Osteoblast (primary cell): ENCODE results near the gene PIK3R6. TPM values are rescaled to one million over a fixed set of nuclear protein-coding genes. Genes with fewer than 3 reads are reported as not detected.

Source experiments
- DNase-seq: peaks from one replicate; pipeline ENCODE4 v3.0.0; 2011; ENCODE audit warnings: low spot score, mixed read lengths; ENCODE audit not compliant: insufficient read length; ENCODE audit errors: missing footprints
- H2AFZ ChIP-seq: 2 replicates; pipeline ENCODE4 v1.6.0; 2011; ENCODE audit warnings: mild to moderate bottlenecking, low read length
- H3K27ac ChIP-seq: 2 replicates; pipeline ENCODE4 v1.5.1; 2011; ENCODE audit warnings: mild to moderate bottlenecking, low read depth, low read length, moderate library complexity
- H3K27me3 ChIP-seq: 2 replicates; pipeline ENCODE4 v1.6.0; 2012; ENCODE audit warnings: mild to moderate bottlenecking, control low read depth, inconsistent platforms, low read length, moderate library complexity; ENCODE audit not compliant: insufficient read depth
- H3K36me3 ChIP-seq: 2 replicates; pipeline ENCODE4 v1.5.1; 2011; ENCODE audit warnings: mild to moderate bottlenecking, low read length, control low read depth, moderate library complexity; ENCODE audit not compliant: insufficient read depth
- H3K4me1 ChIP-seq: 2 replicates; pipeline ENCODE4 v1.5.1; 2011; ENCODE audit warnings: mild to moderate bottlenecking, low read length, control low read depth, moderate library complexity; ENCODE audit not compliant: insufficient read depth
- H3K4me2 ChIP-seq: 2 replicates; pipeline ENCODE4 v1.6.0; 2011; ENCODE audit warnings: mild to moderate bottlenecking, low read length; ENCODE audit not compliant: insufficient read depth
- H3K4me3 ChIP-seq: fragments of 200-600 bp; sonication (generic); 3 replicates; pipeline ENCODE4 v1.5.1; 2012; ENCODE audit warnings: mild to moderate bottlenecking, low read length, inconsistent platforms; ENCODE audit not compliant: insufficient read depth
- H3K79me2 ChIP-seq: 2 replicates; pipeline ENCODE4 v1.6.0; 2012; ENCODE audit warnings: mild to moderate bottlenecking, low read length, control low read depth, inconsistent platforms; ENCODE audit not compliant: insufficient read depth
- H3K9me3 ChIP-seq: 2 replicates; pipeline ENCODE4 v1.5.1; 2011; ENCODE audit warnings: low read depth, low read length, control low read depth
- H4K20me1 ChIP-seq: 2 replicates; pipeline ENCODE4 v1.6.0; 2012; ENCODE audit warnings: mild to moderate bottlenecking, low read length, control low read depth; ENCODE audit not compliant: insufficient read depth
- CTCF ChIP-seq: IDR thresholded peaks from 2 replicates; pipeline ENCODE4 v1.5.1; 2011; ENCODE audit warnings: mild to moderate bottlenecking, low read depth, low read length, moderate library complexity; ENCODE audit errors: extremely low read depth
- total RNA-seq: library from RNA; depleted of rRNA; stranded (reverse); fragments of >200 nt; gene quantifications from 2 replicates; pipeline ENCODE4 v1.2.3, GENCODE V29; 2012

Gene PIK3R6
- total RNA-seq, 1 donor: not detected

GRCh38 chr17:8825802-8826201 is 41.7 kb downstream of the PIK3R6 start:
- Histone ChIP-seq H3K4me3 (no peak overlapping the region), H3K27ac (no peak overlapping the region), H3K79me2 (no peaks in the 10 kb centered on the region), H3K4me2 (no peak overlapping the region), H3K4me1 (no peaks in the 10 kb centered on the region), H3K27me3 (peaks cover 5% of the 10 kb centered on the region), H4K20me1 (no peaks in the 10 kb centered on the region), H3K9me3 (peaks cover 5% of the 10 kb centered on the region), H2AFZ (no peak overlapping the region), H3K36me3 (no peaks in the 10 kb centered on the region)
- no peak for DNase-seq
- TF ChIP-seq CTCF: no peak

GRCh38 chr17:8823279-8823678 is 44.2 kb downstream of the PIK3R6 start:
- no peaks in the 10 kb centered on the region for H4K20me1 ChIP-seq

GRCh38 chr17:8822401-8823035 is 45.0 kb downstream of the PIK3R6 start:
- Histone ChIP-seq H3K9me3 (peaks cover 5% of the 10 kb centered on the region), H3K79me2 (no peaks in the 10 kb centered on the region), H2AFZ (no peak overlapping the region), H3K36me3 (no peaks in the 10 kb centered on the region), H3K27ac (no peak overlapping the region), H4K20me1 (no peaks in the 10 kb centered on the region), H3K27me3 (peaks cover 11% of the 10 kb centered on the region), H3K4me3 (no peak overlapping the region), H3K4me1 (no peaks in the 10 kb centered on the region), H3K4me2 (no peak overlapping the region)
- no peak for DNase-seq
- no peak for TF ChIP-seq CTCF

More at GRCh38 chr17:8823279-8823678, 44.2 kb downstream of the PIK3R6 start:
- Histone ChIP-seq H3K9me3 (peaks cover 5% of the 10 kb centered on the region), H3K4me3 (no peak overlapping the region), H2AFZ (no peak overlapping the region), H3K27me3 (peaks cover 10% of the 10 kb centered on the region), H3K4me1 (no peaks in the 10 kb centered on the region), H3K79me2 (no peaks in the 10 kb centered on the region), H3K27ac (no peak overlapping the region), H3K36me3 (no peaks in the 10 kb centered on the region), H3K4me2 (no peak overlapping the region)
- no peak for TF ChIP-seq CTCF
- DNase-seq: no peak

- Histone ChIP-seq H4K20me1 (no peaks in the 10 kb centered on the region), H3K4me2 (no peak overlapping the region), H2AFZ (no peak overlapping the region), H3K9me3 (peaks cover 5% of the 10 kb centered on the region), H3K4me1 (no peaks in the 10 kb centered on the region), H3K79me2 (no peaks in the 10 kb centered on the region), H3K27me3 (peaks cover 7% of the 10 kb centered on the region), H3K4me3 (no peak overlapping the region), H3K27ac (no peak overlapping the region), H3K36me3 (no peaks in the 10 kb centered on the region)
- no peak for DNase-seq
- no peak for TF ChIP-seq CTCF
These were observed 45.9 kb downstream of the PIK3R6 start for GRCh38 chr17:8821446-8822105.
